Fibroblast of lung (primary cell): Measurements from ENCODE around the gene EXOC6.

Source experiments
- EZH2 ChIP-seq: IDR thresholded peaks from 2 replicates; pipeline ENCODE4 v1.5.1; 2012; ENCODE audit warnings: low read length, control low read depth, mild to moderate bottlenecking; ENCODE audit errors: missing control alignments
- TF ChIP-seq, protein P1 (sequence below), 2 donors: IDR thresholded peaks in 1 of 2; conservative IDR thresholded peaks in 1 of 2; 1 replicate in 1 of 2; 2 replicates in 1 of 2; pipeline ENCODE4 v1.5.1; 2011 to 2012; ENCODE audit warnings: low read length in 2 of 2, control low read depth in 1 of 2, inconsistent platforms in 1 of 2, low read depth in 1 of 2, mild to moderate bottlenecking in 1 of 2

GRCh38 chr10:92830478-92831389, 17.6 kb upstream of the EXOC6 start:
- TF ChIP-seq, protein P1, sequence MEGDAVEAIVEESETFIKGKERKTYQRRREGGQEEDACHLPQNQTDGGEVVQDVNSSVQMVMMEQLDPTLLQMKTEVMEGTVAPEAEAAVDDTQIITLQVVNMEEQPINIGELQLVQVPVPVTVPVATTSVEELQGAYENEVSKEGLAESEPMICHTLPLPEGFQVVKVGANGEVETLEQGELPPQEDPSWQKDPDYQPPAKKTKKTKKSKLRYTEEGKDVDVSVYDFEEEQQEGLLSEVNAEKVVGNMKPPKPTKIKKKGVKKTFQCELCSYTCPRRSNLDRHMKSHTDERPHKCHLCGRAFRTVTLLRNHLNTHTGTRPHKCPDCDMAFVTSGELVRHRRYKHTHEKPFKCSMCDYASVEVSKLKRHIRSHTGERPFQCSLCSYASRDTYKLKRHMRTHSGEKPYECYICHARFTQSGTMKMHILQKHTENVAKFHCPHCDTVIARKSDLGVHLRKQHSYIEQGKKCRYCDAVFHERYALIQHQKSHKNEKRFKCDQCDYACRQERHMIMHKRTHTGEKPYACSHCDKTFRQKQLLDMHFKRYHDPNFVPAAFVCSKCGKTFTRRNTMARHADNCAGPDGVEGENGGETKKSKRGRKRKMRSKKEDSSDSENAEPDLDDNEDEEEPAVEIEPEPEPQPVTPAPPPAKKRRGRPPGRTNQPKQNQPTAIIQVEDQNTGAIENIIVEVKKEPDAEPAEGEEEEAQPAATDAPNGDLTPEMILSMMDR (conservative IDR thresholded peaks at IDR 0.05 in 1 of 2, IDR thresholded peaks at IDR 0.05 in 1 of 2; ENCODE audit: low read depth in 1 of 2, low read length in 2 of 2), result no peak
- no peak for TF ChIP-seq EZH2
